HepG2 (cell line): ENCODE measurements around the gene ARHGAP32. TPM values are rescaled to one million over a fixed set of nuclear protein-coding genes. Genes with fewer than 3 reads are reported as not detected.

ENCODE experiments used
- RNF2 ChIP-seq: fragments of 450-650 bp; conservative IDR thresholded peaks from 2 replicates; pipeline ENCODE4 v1.6.1; 2016; ENCODE audit warnings: low read depth
- XRCC5 ChIP-seq: fragments of 200-400 bp; formaldehyde crosslinking; optimal IDR thresholded peaks from 2 replicates; pipeline ENCODE3; 2017; ENCODE audit warnings: mild to moderate bottlenecking, low read length
- ZEB1 ChIP-seq: IDR thresholded peaks from 2 replicates; pipeline ENCODE4 v1.6.1; 2012; ENCODE audit warnings: mild to moderate bottlenecking, low read depth, inconsistent platforms; ENCODE audit not compliant: insufficient replicate concordance
- ZNF136 ChIP-seq: sonication (generic); formaldehyde crosslinking; IDR thresholded peaks from 2 replicates; pipeline ENCODE4 v1.8.1; 2022; ENCODE audit warnings: low read depth, mild to moderate bottlenecking, moderate library complexity, missing genetic modification reagents
- ZNF17 ChIP-seq: sonication (generic); formaldehyde crosslinking; IDR thresholded peaks from 2 replicates; pipeline ENCODE4 v1.5.0; 2020; ENCODE audit warnings: mild to moderate bottlenecking, missing genetic modification reagents
- polyA plus RNA-seq, 8 experiments: library from polyadenylated mRNA; depleted of rRNA in 3 of 8; stranded (reverse) in 7 of 8; unstranded in 1 of 8; fragments of >200 nt; fragmentation: Illumina TruSeq in 4 of 8; extraction: Trizol in 4 of 8; gene quantifications; 2 replicates each; pipeline versions ENCODE4 v1.2.1 to v1.2.3, GENCODE V29; 2011 to 2016; ENCODE audit warnings: low read depth in 4 of 8, missing spikeins in 1 of 8, mixed read lengths in 1 of 8; ENCODE audit not compliant: insufficient read depth in 1 of 8
- total RNA-seq, 5 experiments: library from RNA; depleted of rRNA; stranded (reverse); fragments of >200 nt; fragmentation: Illumina TruSeq; extraction: Trizol; gene quantifications; 2 replicates each; pipeline ENCODE4 v1.2.3, GENCODE V29; 2016; ENCODE audit warnings: low read depth in 1 of 5
- TF ChIP-seq, protein P1 (sequence below): sonication (generic); formaldehyde crosslinking; IDR thresholded peaks from 2 replicates; pipeline ENCODE4 v1.4.0; 2020; ENCODE audit warnings: mild to moderate bottlenecking, missing genetic modification reagents
- TF ChIP-seq, protein P2 (sequence below): sonication (generic); formaldehyde crosslinking; IDR thresholded peaks from 2 replicates; pipeline ENCODE4 v1.9.0; 2021; ENCODE audit warnings: missing genetic modification reagents, mild to moderate bottlenecking, borderline replicate concordance
- TF ChIP-seq, protein P3 (sequence below): sonication (generic); formaldehyde crosslinking; IDR thresholded peaks from 2 replicates; pipeline ENCODE4 v1.5.1; 2020; ENCODE audit warnings: mild to moderate bottlenecking, missing genetic modification reagents, borderline replicate concordance
- TF ChIP-seq, protein P4 (sequence below): sonication (generic); formaldehyde crosslinking; IDR thresholded peaks from 2 replicates; pipeline ENCODE4 v1.5.0; 2020; ENCODE audit warnings: missing genetic modification reagents

Gene ARHGAP32
- total and polyA plus RNA-seq, 2 of the 13 experiments (the other 11 are each of a cell fraction or from before 2014, with no cell fraction given) = 6.3 to 8.2 TPM

DNA sequence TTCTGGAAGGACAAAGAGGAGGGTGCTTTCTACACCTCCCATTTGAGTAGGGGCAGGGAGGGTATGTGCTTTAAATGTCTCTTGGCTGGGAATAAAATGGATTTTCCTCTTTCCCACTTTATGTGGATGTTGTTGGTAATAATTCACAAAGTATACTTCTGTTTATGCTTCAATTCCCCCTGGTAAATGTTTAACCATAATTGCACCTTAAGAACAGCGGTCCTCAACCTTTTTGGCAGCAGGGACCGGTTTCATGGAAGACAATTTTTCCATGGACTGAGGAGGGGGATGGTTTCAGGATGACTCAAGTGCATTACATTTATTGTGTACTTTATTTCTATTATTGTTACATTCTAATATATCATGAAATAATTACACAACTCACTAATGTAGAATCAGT is 245.5 kb downstream of the ARHGAP32 start (continued):
- TF ChIP-seq, protein P1, sequence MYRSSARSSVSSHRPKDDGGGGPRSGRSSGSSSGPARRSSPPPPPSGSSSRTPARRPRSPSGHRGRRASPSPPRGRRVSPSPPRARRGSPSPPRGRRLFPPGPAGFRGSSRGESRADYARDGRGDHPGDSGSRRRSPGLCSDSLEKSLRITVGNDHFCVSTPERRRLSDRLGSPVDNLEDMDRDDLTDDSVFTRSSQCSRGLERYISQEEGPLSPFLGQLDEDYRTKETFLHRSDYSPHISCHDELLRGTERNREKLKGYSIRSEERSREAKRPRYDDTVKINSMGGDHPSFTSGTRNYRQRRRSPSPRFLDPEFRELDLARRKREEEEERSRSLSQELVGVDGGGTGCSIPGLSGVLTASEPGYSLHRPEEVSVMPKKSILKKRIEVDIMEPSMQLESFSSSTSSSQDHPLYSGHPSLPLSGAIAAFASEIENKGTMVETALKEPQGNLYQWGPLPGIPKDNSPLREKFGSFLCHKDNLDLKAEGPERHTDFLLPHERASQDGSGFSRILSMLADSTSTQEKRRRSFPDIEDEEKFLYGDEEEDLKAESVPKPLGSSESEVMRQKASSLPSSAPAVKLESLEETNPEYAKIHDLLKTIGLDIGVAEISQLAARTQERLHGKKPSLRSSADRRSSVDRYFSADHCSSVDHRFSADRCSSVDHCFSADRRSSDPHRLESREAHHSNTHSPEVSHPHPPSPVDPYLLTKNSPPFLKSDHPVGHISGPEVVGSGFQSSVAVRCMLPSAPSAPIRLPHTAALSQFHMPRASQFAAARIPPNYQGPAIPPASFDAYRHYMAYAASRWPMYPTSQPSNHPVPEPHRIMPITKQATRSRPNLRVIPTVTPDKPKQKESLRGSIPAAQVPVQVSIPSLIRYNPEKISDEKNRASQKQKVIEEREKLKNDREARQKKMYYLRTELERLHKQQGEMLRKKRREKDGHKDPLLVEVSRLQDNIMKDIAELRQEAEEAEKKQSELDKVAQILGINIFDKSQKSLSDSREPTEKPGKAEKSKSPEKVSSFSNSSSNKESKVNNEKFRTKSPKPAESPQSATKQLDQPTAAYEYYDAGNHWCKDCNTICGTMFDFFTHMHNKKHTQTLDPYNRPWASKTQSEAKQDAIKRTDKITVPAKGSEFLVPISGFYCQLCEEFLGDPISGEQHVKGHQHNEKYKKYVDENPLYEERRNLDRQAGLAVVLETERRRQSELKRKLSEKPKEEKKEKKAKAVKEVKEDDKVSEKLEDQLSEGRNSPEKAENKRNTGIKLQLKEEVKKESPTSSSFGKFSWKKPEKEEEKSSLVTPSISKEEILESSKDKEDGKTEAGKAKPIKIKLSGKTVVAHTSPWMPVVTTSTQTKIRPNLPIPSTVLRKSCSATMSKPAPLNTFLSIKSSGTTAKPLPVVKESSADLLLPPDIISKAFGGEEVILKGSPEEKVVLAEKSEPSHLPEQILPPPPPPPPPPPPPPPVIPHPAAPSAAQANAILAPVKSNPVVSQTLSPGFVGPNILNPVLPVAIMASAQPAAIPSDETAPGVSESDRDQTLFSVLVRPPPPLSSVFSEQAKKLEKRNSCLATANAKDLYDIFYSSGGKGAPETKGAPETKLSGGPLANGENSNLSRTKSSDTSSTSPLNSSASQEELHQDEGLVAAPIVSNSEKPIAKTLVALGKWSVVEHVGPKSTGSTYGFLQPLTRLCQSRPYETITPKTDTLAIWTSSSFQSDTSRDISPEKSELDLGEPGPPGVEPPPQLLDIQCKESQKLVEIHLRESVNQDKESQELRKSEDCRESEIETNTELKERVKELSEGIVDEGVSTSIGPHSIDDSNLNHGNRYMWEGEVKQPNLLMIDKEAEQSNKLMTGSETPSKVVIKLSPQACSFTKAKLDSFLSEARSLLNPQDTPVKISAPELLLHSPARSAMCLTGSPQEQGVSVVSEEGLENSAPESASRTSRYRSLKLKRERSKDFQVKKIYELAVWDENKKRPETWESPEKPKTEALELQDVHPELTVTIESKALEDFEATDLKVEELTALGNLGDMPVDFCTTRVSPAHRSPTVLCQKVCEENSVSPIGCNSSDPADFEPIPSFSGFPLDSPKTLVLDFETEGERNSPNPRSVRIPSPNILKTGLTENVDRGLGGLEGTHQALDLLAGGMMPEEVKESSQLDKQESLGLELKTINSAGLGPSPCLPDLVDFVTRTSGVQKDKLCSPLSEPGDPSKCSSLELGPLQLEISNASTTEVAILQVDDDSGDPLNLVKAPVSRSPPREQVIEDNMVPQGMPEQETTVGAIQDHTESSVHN (CRISPR knock-in tag) = no peak
- TF ChIP-seq, protein P2, sequence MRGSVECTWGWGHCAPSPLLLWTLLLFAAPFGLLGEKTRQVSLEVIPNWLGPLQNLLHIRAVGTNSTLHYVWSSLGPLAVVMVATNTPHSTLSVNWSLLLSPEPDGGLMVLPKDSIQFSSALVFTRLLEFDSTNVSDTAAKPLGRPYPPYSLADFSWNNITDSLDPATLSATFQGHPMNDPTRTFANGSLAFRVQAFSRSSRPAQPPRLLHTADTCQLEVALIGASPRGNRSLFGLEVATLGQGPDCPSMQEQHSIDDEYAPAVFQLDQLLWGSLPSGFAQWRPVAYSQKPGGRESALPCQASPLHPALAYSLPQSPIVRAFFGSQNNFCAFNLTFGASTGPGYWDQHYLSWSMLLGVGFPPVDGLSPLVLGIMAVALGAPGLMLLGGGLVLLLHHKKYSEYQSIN (CRISPR knock-in tag) = no peak
- TF ChIP-seq ZNF136 (CRISPR knock-in tag) (no peak), RNF2 (no peak), XRCC5 (no peak), ZEB1 (no peak), ZNF17 (no peak)
- TF ChIP-seq, protein P3, sequence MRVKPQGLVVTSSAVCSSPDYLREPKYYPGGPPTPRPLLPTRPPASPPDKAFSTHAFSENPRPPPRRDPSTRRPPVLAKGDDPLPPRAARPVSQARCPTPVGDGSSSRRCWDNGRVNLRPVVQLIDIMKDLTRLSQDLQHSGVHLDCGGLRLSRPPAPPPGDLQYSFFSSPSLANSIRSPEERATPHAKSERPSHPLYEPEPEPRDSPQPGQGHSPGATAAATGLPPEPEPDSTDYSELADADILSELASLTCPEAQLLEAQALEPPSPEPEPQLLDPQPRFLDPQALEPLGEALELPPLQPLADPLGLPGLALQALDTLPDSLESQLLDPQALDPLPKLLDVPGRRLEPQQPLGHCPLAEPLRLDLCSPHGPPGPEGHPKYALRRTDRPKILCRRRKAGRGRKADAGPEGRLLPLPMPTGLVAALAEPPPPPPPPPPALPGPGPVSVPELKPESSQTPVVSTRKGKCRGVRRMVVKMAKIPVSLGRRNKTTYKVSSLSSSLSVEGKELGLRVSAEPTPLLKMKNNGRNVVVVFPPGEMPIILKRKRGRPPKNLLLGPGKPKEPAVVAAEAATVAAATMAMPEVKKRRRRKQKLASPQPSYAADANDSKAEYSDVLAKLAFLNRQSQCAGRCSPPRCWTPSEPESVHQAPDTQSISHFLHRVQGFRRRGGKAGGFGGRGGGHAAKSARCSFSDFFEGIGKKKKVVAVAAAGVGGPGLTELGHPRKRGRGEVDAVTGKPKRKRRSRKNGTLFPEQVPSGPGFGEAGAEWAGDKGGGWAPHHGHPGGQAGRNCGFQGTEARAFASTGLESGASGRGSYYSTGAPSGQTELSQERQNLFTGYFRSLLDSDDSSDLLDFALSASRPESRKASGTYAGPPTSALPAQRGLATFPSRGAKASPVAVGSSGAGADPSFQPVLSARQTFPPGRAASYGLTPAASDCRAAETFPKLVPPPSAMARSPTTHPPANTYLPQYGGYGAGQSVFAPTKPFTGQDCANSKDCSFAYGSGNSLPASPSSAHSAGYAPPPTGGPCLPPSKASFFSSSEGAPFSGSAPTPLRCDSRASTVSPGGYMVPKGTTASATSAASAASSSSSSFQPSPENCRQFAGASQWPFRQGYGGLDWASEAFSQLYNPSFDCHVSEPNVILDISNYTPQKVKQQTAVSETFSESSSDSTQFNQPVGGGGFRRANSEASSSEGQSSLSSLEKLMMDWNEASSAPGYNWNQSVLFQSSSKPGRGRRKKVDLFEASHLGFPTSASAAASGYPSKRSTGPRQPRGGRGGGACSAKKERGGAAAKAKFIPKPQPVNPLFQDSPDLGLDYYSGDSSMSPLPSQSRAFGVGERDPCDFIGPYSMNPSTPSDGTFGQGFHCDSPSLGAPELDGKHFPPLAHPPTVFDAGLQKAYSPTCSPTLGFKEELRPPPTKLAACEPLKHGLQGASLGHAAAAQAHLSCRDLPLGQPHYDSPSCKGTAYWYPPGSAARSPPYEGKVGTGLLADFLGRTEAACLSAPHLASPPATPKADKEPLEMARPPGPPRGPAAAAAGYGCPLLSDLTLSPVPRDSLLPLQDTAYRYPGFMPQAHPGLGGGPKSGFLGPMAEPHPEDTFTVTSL = no peak
- TF ChIP-seq, protein P4, sequence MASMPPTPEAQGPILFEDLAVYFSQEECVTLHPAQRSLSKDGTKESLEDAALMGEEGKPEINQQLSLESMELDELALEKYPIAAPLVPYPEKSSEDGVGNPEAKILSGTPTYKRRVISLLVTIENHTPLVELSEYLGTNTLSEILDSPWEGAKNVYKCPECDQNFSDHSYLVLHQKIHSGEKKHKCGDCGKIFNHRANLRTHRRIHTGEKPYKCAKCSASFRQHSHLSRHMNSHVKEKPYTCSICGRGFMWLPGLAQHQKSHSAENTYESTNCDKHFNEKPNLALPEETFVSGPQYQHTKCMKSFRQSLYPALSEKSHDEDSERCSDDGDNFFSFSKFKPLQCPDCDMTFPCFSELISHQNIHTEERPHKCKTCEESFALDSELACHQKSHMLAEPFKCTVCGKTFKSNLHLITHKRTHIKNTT (CRISPR knock-in tag) = no peak
- TF ChIP-seq, all 625 proteins: peak for 0
